ENCODE measurements around the gene DLGAP1. TPM values are rescaled to one million over a fixed set of nuclear protein-coding genes. Genes with fewer than 3 reads are reported as not detected.
A peak's percentile ranks its signal among the peaks of the same experiment; 100 is the strongest.

The DLGAP1 gene
- total RNA-seq, 1 experiment from 2014 or later: 0.07 TPM

GRCh38 chr18:3452750-3453539 lies 1002.2 kb downstream of the DLGAP1 start:
- no peaks in the 10 kb centered on the region for H3K27me3 Mint-ChIP-seq (ENCODE audit: insufficient read depth, unreplicated experiment)
- intact Hi-C loops (cut with micrococcal nuclease; ENCODE audit: unreplicated experiment): loop anchor here (10.0 kb wide), 1 partner anchor 598 kb away; no protein-coding TSS in a partner anchor
- CTCF ChIA-PET: interaction anchor here (1.3 to 1.5 kb wide), 2 partner anchors 171 to 213 kb away, joined by 3 to 7 read pairs; no protein-coding TSS in a partner anchor
- Histone ChIP-seq H3K4me1 (peaks cover 33% of the 10 kb centered on the region), H3K9me3 (no peaks in the 10 kb centered on the region), H3K27me3 (replicated peaks; ENCODE audit: control insufficient read depth, insufficient read depth, low read length) (no peaks in the 10 kb centered on the region), H3K4me3 (ENCODE audit: low read depth, low read length) (peak overlapping the region; percentile 60), H3K36me3 (ENCODE audit: control insufficient read depth, insufficient read depth, low read length) (peaks cover 4% of the 10 kb centered on the region; the same call in 1 of the 2 replicates)
- POLR2A ChIA-PET: interaction anchor here (1.5 to 2.5 kb wide), 5 partner anchors 141 to 213 kb away, joined by 5 to 23 read pairs (median 8); no protein-coding TSS in a partner anchor
- peak overlapping the region; percentile 87 for H3K4me3 Mint-ChIP-seq (ENCODE audit: unreplicated experiment)
- H3K27ac Mint-ChIP-seq (ENCODE audit: unreplicated experiment): peak overlapping the region; percentile 97
- H3K9me3 Mint-ChIP-seq (ENCODE audit: unreplicated experiment): no peaks in the 10 kb centered on the region
- H3K4me1 Mint-ChIP-seq (ENCODE audit: low read depth, unreplicated experiment): peaks cover 25% of the 10 kb centered on the region
- peaks cover 97% of the 10 kb centered on the region for H3K36me3 Mint-ChIP-seq (ENCODE audit: insufficient read depth, unreplicated experiment)
- DNase-seq: no peak
- BruUV-seq (replicated peaks): no TSS peak
- TF ChIP-seq CTCF (IDR thresholded peaks at IDR 0.05; ENCODE audit: insufficient read depth in 1 of 2, low read depth in 1 of 2, low read length in 1 of 2, severe bottlenecking in 1 of 2, unreplicated experiment in 1 of 2): no peak

GRCh38 chr18:3451989-3452749 lies 1002.9 kb downstream of the DLGAP1 start:
- TF ChIP-seq CTCF (IDR thresholded peaks at IDR 0.05; ENCODE audit: insufficient read depth in 1 of 2, low read depth in 1 of 2, low read length in 1 of 2, severe bottlenecking in 1 of 2, unreplicated experiment in 1 of 2): no peak
- peak; percentile 56 to 71 for DNase-seq
- Histone ChIP-seq H3K9me3 (no peaks in the 10 kb centered on the region), H3K36me3 (ENCODE audit: control insufficient read depth, insufficient read depth, low read length) (no peaks in the 10 kb centered on the region), H3K4me1 (peaks cover 28% of the 10 kb centered on the region), H3K4me3 (ENCODE audit: low read depth, low read length) (peak overlapping the region; percentile 60), H3K27me3 (replicated peaks; ENCODE audit: control insufficient read depth, insufficient read depth, low read length) (no peaks in the 10 kb centered on the region)
- H3K27me3 Mint-ChIP-seq (ENCODE audit: insufficient read depth, unreplicated experiment): no peaks in the 10 kb centered on the region
- H3K4me1 Mint-ChIP-seq (ENCODE audit: low read depth, unreplicated experiment): peaks cover 17% of the 10 kb centered on the region
- CTCF ChIA-PET: interaction anchor here (1.5 kb wide), 1 partner anchor 213 kb away, joined by 7 read pairs; no protein-coding TSS in a partner anchor
- peaks cover 95% of the 10 kb centered on the region for H3K36me3 Mint-ChIP-seq (ENCODE audit: insufficient read depth, unreplicated experiment)
- BruUV-seq (replicated peaks): no TSS peak
- no peaks in the 10 kb centered on the region for H3K9me3 Mint-ChIP-seq (ENCODE audit: unreplicated experiment)
- POLR2A ChIA-PET: interaction anchor here (0.8 to 2.5 kb wide), 6 partner anchors 142 to 214 kb away, joined by 3 to 23 read pairs (median 8); no protein-coding TSS in a partner anchor
- intact Hi-C loops (cut with micrococcal nuclease; ENCODE audit: unreplicated experiment): loop anchor here (10.0 kb wide), 1 partner anchor 597 kb away; no protein-coding TSS in a partner anchor
- H3K27ac Mint-ChIP-seq (ENCODE audit: unreplicated experiment): peak overlapping the region; percentile 97
- H3K4me3 Mint-ChIP-seq (ENCODE audit: unreplicated experiment): peak overlapping the region; percentile 87

Data from Caco-2 (cell line).